Occipital lobe (tissue), 2 donors: Measurements from ENCODE around the gene LPO. TPM values are rescaled to one million over a fixed set of nuclear protein-coding genes. Genes with fewer than 3 reads are reported as not detected.

ENCODE experiments used
- DNase-seq: peaks from one replicate; lab custom pipeline; 2025; lab: John Stamatoyannopoulos, UW
- total RNA-seq: library from RNA; depleted of rRNA; stranded (reverse); fragments of >200 nt; gene quantifications from one replicate; pipeline ENCODE4 v1.2.3, GENCODE V29; 2014

The LPO gene
- total RNA-seq, 1 donor from 2014 or later = not detected

- DNase-seq = no peak
These were observed 78.0 kb downstream of the LPO start for GRCh38 chr17:58316260-58316960.

GRCh38 chr17:58317421-58318064 lies 79.2 kb downstream of the LPO start:
- no peak for DNase-seq

- no peak for DNase-seq
These were observed 79.7 kb downstream of the LPO start for GRCh38 chr17:58318065-58318481.

Other genes starting within 250 kb of the LPO start
- gene SRSF1, start 231.3 kb upstream of the LPO start, total RNA-seq = 382 TPM
- 41.2 TPM for gene DYNLL2, start 155.2 kb upstream of the LPO start, total RNA-seq
- under 0.01 TPM for gene OR4D1, start 90.2 kb upstream of the LPO start, total RNA-seq
- gene OR4D2, start 71.6 kb upstream of the LPO start, total RNA-seq = not detected
- not detected for gene EPX, start 45.9 kb upstream of the LPO start, total RNA-seq
- gene MKS1, start 19.3 kb upstream of the LPO start, total RNA-seq = 16.1 TPM
- gene MPO, start 42.4 kb downstream of the LPO start, total RNA-seq = not detected
- gene TSPOAP1, start 90.2 kb downstream of the LPO start, total RNA-seq = 30.1 TPM
- gene SUPT4H1, start 113.6 kb downstream of the LPO start, total RNA-seq = 28.4 TPM
- 0.31 TPM for gene RNF43, start 178.9 kb downstream of the LPO start, total RNA-seq
- gene HSF5, start 249.8 kb downstream of the LPO start, total RNA-seq = 0.16 TPM